Loucy (cell line): ENCODE results near the gene SLC5A10.
"Not testable (repeated sequence)": the region's sequence is repeated elsewhere in the genome, so short reads cannot be mapped to it uniquely, and the experiment has no call there.

Experiments
- EZH2phosphoT487 ChIP-seq: fragments of 200-600 bp; IDR thresholded peaks from 2 replicates; pipeline ENCODE4 v1.6.1; 2018; ENCODE audit warnings: antibody characterized with exemption, mild to moderate bottlenecking, moderate library complexity, borderline replicate concordance
- TF ChIP-seq, protein P1 (sequence below): fragments of 200-600 bp; sonication (generic); conservative IDR thresholded peaks from 2 replicates; pipeline ENCODE4 v1.5.1; 2014; ENCODE audit warnings: mild to moderate bottlenecking, antibody characterized with exemption, low read length

DNA sequence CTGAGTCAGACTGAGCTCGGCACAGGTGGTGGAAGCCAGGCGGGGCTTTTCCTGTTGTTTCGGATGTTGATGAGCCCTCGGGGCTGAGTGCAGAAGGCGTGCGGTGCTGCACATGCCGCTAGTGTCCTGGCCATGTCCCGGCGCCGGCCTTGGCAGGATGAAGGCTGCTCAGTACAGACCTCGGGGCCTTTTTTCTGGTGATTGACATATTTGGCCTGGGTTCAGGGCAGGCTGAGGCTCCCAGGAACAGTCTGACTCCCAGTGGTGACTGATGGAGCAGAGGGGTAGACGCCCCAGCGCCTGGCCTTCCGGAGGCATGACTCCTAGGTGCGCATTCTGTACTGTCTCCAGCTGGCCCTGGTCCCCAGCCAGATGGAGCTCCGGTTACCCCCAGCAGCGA, 86.0 kb downstream of the SLC5A10 start:
- TF ChIP-seq, protein P1, sequence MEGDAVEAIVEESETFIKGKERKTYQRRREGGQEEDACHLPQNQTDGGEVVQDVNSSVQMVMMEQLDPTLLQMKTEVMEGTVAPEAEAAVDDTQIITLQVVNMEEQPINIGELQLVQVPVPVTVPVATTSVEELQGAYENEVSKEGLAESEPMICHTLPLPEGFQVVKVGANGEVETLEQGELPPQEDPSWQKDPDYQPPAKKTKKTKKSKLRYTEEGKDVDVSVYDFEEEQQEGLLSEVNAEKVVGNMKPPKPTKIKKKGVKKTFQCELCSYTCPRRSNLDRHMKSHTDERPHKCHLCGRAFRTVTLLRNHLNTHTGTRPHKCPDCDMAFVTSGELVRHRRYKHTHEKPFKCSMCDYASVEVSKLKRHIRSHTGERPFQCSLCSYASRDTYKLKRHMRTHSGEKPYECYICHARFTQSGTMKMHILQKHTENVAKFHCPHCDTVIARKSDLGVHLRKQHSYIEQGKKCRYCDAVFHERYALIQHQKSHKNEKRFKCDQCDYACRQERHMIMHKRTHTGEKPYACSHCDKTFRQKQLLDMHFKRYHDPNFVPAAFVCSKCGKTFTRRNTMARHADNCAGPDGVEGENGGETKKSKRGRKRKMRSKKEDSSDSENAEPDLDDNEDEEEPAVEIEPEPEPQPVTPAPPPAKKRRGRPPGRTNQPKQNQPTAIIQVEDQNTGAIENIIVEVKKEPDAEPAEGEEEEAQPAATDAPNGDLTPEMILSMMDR, result not testable (repeated sequence)
- not testable (repeated sequence) for TF ChIP-seq EZH2phosphoT487
